Activated CD4-positive, alpha-beta T cell treated with anti-CD3 and anti-CD28 coated beads, Interleukin-2, amount 50 U/mL, for 4 hours (primary cell): ENCODE data around the gene SEMA5B.

Source experiments
- DNase-seq, 2 experiments: peaks; one replicate each; pipeline ENCODE4 v3.0.0-alpha.2; 2020

Gene SEMA5B

DNA sequence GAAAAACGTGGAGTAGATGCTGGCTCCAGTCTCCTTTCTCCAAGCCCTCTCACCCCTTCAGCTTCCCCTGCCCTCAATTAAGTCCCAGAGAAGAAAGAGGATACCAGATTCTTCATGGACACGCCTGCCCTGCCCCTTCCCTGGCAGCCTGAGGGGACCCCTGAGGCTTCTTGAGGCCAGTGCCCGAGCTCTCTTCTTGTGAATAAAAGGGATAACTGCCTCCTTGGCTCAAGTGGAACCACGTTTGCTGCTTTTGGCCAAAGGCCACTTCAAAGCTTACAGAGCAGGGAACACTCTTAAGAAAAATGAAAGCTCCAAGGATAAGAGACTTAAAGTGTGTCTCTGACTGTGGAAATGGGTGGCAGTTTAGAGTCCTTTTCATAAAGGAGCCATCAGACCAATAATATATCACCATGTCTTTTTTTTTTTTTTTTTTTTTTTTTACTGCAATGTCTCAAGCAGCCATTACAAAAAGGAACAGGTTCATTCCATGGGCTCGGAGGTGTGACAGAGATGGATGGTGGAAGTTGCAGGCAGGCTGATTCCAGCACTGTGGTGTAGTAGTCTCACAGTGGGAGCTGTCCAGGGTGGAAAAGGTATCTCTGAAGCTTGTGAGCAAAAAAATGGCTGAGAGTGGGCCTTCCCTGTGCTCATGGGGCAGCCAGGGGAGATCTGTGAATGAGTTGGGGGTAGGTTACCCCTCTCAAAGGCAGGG is 108.8 kb downstream of the SEMA5B start:
- no peak for DNase-seq

DNA sequence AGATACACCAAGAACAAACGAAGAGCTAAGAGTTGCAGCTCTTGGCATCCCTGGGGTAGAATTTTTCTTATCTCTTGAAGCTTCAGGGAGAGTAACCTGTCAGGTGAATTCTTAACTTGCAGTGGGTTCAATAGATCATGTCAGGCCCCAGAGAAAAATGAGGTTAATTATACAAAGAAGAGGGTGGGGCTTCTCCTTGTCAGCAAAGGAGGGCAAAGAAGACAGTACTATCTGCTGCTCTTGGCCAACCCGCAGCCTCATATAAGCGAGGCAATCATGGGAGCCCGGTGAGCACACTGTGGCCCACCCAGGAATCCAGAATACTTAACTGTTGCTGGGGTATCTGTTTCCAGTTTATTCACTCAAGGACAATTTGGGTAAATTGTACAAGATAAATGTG is 110.2 kb downstream of the SEMA5B start:
- no peak for DNase-seq

DNA sequence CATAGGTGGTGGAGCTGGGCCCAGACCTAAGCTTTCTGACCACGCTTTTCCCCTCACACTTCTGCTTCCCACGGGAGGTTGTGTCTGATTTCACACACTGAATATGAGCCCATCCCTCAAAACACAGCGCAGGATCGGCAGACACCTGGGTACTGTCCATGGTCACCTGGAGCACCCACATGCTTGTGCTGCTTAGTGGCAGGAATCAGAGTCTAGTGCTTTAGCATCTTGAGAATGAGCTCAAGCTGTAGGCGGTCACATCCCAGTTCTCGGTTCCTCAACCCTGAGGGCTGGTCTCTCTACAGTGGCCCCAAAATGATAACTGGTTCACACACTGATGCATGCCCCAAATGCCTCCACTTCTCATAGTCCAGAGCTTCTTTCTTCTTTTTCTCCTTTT is 111.0 kb downstream of the SEMA5B start:
- DNase-seq: no peak

DNA sequence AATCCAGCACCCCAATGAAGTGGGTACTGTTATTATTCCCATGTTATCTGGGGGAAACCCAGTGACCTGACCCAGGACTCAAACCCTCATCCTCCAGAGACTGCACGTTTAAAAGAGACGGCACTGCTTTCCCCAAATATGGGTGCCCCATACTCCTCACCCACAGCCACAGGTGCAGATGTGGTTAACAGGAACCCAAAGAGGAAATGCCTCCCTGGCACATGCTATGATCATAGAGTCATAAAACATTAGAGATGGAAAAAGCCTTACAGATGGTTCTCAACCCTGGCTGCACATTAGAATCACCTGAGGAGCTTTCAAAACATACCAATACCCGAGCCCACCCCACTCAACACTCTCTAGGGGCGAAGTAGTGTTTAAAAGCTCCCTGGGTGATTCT is 111.5 kb downstream of the SEMA5B start:
- no peak for DNase-seq

DNA sequence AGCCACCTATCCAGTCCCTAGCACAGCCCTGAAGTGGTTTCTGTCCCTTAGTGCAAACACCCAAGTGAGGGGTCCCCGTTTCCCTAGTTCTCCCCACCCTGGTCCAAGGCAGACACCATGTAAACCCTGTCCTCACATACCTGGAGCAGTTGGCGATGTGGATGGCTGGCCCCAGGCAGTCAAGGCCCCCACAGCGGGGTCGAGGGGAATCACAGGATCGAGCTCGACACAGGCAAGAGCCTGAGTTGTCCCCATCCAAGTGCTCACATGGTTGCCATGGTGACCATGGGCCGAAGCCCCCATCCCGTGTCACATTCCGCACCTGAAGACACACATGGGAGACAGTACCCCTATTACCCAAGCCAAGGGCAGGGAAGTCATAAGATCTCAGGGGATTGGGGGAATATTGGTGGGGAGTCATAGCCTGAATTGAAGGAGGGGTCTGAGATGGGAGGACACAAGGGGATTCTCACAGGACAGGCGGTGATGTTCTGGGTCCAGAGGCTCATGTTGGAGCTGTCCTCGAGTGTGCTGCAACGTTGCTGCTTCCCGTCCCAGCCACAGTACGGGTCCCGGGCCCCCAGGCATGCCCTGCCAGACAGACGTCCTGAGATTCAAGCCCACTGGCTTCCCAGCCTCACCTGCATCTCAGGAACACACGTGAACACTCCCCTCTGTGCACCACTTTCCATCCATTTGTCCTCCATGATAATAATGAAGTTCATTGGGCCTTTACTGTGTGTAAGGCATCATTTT is 112.1 kb downstream of the SEMA5B start:
- DNase-seq: no peak

DNA sequence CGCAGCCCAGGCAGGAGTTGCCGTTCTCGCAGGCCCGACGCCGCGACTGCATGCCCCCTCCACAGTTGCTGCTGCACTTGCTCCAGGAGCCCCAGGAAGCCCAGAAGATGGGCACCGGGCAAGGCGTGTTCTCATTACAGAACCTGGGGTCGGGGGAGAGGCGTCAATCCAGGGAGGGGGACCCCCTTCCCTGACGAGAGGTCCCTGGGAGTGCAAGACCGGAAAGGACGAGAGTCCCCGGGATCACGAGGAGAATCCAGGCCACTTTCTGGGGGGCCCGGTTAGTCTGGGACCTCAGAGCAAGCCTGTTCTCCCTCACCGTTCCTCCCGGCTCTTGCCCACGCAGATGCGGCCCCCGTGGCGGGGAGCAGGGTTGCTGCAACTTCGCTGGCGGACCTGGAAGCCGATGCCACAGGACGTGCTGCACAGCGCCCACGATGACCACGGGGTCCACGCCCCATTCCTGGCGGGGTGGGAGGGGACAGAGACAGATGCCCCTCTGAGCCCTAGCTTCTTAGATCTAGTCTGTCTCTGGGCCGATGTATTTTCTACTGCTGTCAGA is 113.9 kb downstream of the SEMA5B start:
- no peak for DNase-seq

DNA sequence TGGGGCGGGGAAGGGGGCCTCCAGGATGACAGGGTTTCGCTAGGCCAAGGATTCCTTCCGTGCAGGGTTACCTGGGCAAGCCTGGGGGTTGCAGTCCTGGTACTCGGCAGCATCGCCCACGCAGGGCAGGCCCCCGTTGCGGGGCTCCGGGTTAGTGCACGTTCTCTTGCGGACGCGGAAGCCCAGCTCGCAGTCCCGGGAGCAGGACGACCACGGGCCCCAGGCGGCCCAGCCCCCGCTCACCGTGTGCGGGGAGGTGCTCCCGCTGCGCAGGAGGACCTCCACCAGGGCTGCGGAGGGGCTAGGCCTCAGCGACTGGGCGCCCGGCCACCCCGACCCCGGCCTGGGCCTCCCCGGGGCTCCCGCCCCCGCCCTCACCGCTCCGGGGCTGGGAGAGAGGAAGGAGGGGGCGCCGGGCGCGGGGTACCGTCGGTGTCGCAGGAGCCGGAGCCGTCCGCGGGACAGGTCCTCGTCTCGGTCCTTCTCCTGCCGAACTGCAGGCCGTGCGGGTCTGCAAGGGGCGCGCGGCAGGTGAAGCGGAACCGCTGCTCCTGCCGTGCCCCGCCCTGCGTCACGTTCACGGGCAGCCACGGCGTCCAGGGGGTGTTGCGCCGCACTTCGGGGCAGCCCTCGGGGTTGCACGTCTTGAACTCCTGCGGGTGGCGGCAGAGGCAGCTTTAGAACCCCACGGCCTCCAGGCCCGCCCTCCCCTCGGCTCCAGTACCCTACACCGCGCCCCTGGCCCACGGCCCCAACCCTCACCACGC is 114.6 kb downstream of the SEMA5B start:
- no peak for DNase-seq

DNA sequence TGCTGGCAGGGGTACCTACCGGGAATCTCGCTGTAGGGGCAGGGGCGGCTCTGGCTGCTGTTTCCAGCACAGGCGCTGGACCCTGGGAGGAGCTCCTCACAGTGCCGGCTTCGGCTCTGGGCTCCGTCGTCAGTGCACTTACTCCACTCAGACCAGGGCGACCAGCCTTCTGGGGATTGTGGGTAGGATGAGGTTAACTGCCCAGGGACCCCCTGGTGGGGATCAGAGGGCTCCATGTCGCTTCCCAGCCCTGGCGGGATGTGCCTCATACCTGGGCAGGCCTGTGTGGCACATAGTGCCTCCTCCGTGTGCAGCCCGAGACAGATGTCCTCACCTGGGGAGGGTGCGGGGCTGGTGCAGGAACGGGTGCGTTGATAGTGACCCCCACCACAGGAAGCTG is 115.7 kb downstream of the SEMA5B start:
- no peak for DNase-seq

DNA sequence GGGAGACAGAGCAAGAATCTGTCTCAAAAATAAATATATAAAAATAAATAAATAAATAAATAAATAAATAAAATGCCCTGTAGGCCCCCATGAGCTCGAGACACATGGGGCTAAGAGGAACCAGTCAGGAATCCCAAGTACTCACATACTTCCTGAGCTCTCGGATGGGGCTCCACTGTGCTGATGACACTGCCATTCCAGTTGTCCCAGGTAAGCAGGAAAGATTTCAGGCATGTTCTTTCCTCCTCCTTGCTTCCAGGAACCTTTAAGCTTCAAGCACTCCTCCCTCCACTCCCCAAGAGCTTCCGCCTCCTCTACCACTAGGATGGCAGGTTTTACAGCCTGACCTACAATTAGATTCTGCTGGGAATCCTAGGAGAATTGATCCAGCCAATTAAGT is 119.3 kb downstream of the SEMA5B start:
- no peak for DNase-seq

DNA sequence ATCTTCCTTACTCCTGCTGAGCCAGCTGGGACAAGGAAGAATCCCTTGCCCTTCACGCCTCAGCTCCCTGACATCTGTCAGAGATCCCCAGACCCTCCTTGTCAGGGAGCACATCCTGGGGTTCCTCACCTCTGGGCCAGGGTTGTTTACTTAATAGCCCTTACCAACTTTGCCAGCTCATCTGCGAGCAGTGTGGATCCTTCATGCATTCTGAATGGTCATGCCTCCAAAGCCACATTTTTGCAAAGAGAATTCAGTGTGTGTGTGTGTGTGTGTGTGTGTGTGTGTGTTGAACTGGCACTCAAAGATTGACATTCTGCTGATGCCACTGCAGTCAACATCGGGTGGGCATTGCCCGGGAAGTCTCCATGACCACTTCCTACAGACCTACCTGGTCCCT is 120.1 kb downstream of the SEMA5B start:
- DNase-seq: no peak

DNA sequence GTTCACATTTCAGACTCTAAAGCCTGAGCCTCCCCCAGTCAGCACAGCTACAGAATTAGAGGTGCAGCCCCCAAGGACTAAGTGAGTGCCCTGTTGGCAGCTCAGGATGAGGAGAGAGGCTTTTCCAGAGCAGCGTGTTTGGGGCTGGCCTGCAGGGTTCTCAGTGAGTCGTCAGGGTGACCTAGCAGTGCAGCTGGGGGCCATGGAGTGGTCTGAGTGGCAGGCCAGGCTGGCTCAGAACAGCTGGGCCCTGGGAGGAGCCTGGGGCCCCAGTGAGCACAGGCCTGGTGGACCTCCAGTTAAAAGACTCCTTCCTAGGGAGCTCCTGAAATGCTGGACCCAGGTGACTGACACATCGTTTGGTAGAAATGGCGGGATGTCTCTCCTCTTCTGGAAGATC is 124.4 kb downstream of the SEMA5B start:
- DNase-seq: no peak

DNA sequence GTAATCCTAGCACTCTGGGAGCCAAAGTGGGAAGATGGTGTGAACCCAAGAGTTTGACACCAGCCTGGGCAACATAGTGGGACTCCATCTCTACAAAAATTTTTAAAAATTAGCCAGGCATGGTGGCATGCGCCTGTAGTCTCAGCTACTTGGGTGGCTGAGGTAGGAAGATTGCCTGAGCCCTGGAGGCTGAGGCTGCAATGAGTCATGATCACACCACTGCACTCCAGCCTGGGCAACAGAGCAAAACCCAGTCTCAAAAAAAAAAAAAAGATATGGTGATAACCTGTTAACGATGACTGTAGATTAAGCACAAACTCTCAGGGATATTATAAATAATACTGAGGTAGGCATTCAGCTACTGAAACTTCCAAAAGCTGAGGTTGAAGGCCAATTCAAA is 125.2 kb downstream of the SEMA5B start:
- DNase-seq: no peak

DNA sequence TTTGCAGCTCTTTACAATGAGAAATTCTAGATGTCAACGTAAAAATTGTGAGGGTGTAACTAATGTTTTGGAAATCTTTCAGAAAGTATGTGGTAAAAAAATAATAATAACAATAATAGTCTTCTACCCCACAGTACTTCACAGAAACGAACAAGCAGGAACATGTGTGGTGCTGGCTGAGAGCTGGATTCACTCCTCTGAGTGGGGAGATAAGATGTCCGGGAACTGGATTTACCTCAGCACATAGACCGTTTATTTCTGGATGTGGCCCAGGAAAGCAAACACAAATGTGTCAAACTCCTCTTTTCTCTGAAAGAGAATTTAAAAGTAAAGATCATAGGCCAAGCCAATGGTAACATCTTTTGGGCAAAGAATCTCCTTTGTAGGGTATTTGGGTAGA is 129.3 kb downstream of the SEMA5B start:
- no peak for DNase-seq

DNA sequence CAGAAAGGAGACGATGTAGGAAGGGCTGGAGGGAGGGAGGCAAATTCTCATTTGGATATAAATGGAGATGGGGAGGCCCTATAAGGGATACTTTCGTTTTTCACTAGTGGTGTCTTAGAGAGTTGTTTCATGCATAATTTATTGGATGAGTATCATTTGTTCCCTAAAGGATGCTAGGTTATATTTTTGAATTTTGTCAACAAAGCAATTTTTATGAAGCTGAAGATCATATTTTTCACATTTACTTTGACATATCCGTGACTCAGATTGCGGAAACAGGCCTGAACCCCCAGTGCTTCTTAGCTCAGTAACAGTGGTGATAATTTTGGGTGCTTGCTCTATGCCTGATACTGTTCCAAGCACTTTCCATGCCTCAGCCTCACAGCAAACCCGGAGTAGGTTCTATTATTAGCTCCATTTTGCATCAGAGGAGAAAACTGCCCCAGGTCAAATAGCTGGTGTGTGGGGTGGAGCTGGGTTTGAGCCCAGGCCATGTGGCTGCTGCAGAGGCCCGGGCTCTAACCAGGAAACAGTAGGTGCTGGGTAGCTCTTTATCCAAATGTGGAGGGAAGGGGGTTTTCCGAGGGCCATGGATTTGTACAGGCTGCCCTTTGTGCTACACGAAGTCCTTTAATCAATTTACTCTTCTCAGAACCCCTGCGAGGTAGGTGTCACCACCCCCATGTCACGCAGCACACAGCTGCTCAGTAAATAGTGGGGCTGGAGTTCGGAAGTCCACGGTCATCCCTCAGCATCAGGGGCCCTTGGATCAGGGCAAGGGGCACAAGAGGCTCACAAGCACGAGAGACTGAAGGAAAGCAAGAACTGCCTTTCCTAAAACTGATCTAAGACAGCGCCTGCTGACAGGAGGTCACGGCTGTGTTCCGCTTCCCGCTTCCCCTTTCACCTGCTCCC is 133.6 kb downstream of the SEMA5B start:
- no peak for DNase-seq

DNA sequence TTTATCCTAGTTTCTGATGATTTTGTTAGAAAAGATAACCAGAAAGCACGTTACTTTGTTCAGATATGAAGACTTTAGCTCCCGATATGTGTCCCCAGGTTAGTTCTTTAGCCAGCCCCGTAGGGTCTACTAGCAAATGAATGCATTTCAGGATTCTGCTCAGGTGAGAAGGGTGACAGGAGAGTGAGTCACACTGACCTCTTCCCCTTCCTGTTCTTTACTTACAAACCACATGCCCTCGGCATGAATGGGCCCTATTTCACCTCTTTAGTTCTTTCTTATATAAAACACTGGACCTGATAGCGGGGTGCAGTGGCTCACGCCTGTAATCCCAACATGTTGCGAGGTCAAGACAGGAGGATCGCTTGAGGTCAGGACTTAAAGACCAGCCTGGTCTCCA is 134.3 kb downstream of the SEMA5B start:
- DNase-seq: no peak

DNA sequence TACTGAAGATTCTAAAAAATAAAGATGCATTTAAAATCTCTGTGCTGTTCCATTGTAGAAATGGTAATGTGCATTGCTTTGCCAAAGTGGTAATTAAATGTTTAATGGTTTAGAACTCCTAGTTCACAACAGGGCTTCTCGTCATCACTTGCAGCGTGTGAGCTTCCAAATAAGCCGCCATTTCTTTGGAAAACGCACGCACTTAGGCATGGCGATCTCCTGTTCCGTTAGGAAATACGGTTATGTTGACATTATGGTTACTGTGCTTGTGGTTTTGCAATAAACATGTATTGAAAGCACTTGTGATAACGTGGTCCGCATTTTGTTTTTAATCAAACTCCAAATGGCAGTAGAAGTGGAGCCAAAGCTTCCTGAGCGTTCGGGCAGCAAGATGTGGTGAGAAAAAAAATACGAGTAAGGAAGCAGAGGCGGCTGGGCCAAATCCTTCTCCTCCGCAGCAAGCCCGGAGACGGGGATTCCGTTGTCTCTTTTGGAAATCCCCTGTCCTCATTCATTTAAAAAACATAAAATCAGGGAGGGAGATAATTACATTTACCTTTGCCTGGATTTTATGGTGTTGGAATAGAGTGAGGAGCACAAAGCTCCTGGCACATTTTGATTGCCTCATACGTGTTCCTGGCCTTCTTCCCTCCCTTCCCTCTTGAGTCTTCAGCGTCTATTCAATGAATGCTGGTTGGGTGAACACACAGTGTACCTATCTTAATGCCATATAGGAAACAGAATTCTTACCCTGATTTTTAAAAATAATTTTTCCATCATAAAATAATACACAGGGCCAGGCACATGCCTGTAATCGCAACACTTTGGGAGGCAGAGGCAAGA is 135.2 kb downstream of the SEMA5B start:
- DNase-seq: no peak

DNA sequence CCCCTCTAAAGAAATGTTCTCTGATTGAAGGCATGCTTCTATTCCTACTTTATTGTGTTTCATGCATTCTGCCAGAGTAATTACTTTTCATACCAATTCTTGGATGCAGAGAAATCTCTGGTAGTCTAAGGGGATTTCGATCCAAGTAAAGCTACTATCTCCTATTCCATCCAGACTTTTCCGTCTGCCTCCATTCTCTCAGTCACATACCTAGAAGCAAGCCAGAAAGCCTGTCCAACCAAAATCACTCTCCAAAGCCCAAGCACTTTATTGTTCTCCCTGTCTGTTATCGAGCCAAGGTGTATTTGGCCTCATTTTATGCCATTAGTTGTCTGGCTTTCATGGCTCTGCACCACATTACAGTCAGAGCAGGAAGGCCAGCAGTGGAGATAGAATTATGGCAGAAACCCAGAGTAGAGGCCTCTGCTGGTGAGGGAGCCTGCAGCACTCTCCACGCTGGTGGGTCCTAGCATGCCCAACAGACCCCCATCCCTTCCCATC is 136.8 kb downstream of the SEMA5B start:
- DNase-seq: no peak

DNA sequence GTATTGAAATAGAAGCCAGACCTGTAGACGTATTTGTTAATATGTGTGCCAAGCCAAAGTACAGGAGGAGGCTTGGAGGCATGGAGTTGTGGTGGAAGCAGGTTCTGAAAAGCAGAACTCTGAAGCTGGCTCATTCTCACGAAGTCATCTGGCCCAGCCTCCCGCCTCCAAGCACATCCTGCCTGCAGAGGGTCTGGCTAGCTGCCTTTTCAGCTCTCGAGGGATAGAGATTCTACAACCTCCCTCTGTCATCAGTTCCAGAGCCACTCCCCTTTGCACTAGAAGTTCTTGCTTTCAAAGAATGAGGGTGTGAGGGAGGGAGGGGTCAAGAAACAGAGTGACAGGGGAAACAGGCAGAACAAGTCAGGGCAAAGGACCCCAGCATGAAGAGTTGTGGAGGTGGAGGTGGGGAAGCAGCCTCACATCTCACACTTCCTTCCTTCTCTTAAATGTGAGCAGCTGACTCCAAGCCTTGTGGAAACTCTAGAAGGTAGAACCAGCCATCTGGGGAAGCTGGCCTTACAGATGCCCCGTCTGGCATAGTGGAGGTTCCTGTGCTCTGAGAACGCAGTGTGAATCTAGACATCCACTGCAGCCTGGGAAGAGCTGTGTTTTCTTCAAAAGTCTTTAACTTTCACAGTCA is 137.4 kb downstream of the SEMA5B start:
- no peak for DNase-seq

DNA sequence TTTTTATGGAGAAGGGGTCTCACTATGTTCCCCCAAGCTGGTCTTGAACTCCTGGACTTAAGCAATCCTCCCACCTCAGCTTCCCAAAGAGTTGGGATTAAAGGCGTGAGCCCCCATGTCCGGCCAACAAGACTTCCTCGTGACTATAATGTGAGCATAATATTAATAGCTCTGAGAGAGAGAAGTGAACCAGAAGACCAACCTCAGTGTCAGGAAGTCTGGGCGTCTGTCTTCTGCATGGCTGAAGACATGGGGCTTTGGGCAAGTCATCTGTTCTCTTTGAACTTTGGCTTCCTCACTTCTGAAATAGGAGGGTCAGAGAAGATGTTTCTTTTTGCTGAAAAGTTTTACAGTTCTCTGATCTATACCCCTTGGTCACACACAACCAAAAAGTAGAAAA is 140.6 kb downstream of the SEMA5B start:
- DNase-seq: no peak

DNA sequence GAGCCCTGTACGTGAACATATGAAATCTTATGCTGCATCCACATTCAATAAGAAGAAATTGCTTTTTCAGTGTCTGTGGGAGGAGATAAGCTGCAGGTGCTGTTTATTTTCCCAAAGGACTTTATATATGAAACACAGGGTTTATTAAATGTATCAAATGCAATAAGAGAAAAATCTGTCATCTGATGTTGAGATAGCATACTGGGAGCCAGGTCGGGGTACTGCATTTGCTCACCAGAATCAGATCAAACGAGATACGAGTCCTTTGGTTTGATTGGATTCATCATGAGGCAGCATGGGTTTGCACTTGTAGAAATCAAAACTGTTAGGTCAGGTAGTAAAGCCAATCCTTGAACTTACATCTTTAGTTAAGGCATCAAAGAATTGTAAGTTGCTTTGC is 141.3 kb downstream of the SEMA5B start:
- no peak for DNase-seq
